Activated naive CD8-positive, alpha-beta T cell treated with anti-CD3 and anti-CD28 coated beads for 36 hours (primary cell): ENCODE results near the gene TNIK. TPM values are rescaled to one million over a fixed set of nuclear protein-coding genes. Genes with fewer than 3 reads are reported as not detected.

Experiments used
- DNase-seq: peaks from one replicate; pipeline ENCODE4 v3.0.0; 2021
- H3K27ac Mint-ChIP-seq: one replicate; pipeline ENCODE4 v1.8.0; 2022; ENCODE audit warnings: mild to moderate bottlenecking, moderate library complexity, mixed read lengths
- H3K27me3 Mint-ChIP-seq: one replicate; pipeline ENCODE4 v1.8.0; 2022; ENCODE audit warnings: mild to moderate bottlenecking, mixed read lengths
- H3K36me3 Mint-ChIP-seq: one replicate; pipeline ENCODE4 v1.8.0; 2021; ENCODE audit warnings: mild to moderate bottlenecking, mixed read lengths
- H3K4me1 Mint-ChIP-seq: one replicate; pipeline ENCODE4 v1.8.0; 2021; ENCODE audit warnings: mixed read lengths
- H3K4me3 Mint-ChIP-seq: one replicate; pipeline ENCODE4 v1.8.0; 2022; ENCODE audit warnings: mild to moderate bottlenecking, moderate library complexity, mixed read lengths
- H3K9me3 Mint-ChIP-seq: one replicate; pipeline ENCODE4 v1.8.0; 2022; ENCODE audit warnings: mixed read lengths
- total RNA-seq, 2 experiments: library from RNA; stranded (reverse); gene quantifications; one replicate each; pipeline ENCODE4 v1.2.3, GENCODE V29; 2021

TNIK gene
- total RNA-seq, 2 experiments from 2014 or later = 21.3 to 24.6 TPM

DNA sequence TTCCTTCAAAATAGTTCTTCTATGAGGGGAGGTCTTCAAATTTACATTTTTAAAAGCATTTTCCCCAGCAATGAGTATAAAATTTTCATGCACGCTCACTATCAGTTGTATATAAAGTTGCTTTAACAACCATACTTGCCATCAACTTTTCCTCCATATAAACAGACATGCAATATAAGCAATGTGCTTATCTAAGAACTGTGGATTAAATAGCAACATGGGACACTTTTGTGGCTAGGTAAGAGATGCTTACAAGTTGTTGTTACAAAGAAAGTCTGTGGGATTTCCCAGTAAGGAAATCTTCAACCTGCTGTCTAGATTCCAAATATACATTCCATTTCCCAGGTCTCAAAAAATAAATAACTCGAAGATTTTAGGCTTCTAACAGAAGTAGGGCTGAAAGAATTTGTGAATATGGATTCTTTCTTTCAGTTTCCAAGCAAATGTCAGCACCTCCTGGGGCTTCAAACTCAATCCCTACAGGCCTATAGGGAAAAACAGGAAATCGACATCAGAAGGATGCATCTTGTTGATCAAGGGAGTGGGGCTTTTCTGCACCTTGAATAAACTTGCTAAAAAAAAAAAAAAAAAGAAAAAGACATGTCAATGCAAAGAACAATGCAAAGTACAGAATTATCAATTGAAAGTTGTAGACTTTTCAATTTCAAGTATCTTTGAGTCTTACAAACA lies 16.1 kb downstream of the TNIK start:
- Mint-ChIP-seq H3K27ac (no peak overlapping the region), H3K36me3 (peaks cover 11% of the 10 kb centered on the region), H3K4me1 (peaks cover 57% of the 10 kb centered on the region), H3K27me3 (no peaks in the 10 kb centered on the region), H3K4me3 (no peak overlapping the region), H3K9me3 (no peaks in the 10 kb centered on the region)
- no peak for DNase-seq

DNA sequence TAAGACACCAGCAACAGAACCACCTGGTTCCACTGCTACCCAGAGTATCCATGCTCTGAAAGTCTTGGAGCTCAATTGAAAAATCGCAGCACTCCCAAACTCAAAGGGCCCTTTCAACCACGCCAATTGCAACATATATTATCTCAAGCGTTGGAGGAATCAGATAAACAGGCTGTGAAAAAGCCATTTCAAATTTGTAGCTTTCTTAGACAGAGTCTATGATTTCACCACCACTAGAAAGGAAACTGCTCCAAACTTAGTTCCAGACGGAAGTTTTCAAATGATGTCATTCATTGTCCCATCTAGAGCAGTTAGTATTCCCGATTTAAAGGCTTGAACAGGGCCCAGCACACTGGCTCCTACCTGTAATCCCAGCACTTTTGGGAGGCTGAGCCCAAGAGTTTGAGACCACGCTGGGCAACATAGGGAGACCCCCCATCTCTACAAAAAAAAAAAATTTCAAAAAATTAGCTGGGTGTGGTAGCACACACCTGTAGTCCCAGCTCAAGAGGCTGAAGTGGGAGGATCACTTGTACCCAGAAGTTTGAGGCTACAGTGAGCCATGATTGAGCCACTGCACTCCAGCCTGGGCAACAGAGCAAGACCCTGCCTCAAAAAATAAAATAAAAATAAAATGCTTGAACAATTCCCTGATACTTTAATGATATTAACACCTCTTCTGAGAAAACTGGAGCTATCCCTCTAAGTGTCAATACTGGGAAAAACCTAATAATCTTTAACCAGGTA lies 16.8 kb downstream of the TNIK start:
- no peak for DNase-seq
- Mint-ChIP-seq H3K27me3 (no peaks in the 10 kb centered on the region), H3K4me3 (no peak overlapping the region), H3K36me3 (peaks cover 8% of the 10 kb centered on the region), H3K9me3 (no peaks in the 10 kb centered on the region), H3K4me1 (peaks cover 62% of the 10 kb centered on the region), H3K27ac (no peak overlapping the region)

DNA sequence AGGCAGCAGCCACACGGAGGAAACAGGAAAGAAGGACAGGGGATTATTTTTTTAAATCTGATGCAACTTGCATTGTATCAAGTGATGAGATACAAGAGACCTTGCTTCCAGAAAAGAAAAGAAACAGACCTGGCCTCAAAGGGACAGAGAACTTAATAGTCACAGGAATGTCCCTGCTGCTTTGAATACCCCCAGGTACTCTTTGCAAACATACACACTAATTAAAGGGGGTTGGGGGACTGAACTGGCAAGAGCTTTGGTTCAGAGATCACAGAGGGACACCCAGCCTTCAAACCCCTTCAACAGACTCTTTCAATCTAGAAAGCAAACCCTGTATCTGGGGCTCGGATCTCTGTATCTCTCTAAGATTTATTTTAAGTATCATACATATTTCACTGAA lies 18.0 kb downstream of the TNIK start:
- peaks cover 8% of the 10 kb centered on the region for H3K36me3 Mint-ChIP-seq
- no peak for DNase-seq
- H3K27ac Mint-ChIP-seq = no peak overlapping the region
- H3K4me3 Mint-ChIP-seq = no peak overlapping the region
- no peaks in the 10 kb centered on the region for H3K9me3 Mint-ChIP-seq
- H3K4me1 Mint-ChIP-seq = peaks cover 68% of the 10 kb centered on the region
- H3K27me3 Mint-ChIP-seq = no peaks in the 10 kb centered on the region

DNA sequence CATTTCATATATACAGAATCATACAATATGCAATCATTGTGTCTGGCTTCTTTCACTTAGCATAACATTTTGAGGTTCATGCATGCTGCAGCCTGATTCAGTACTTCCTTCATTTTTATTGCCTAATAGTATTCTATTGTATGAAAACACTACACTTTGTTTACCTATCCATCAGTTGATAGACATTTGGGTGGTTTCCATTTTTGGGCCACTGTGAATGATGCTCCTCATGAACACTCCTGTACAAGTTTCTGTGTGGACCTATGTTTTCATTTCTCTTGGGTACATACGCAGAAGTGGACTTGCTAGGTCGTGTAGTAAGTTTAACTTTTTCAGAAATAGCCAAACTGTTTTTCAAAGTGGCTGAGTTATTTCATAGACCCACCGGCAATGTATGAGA lies 18.8 kb downstream of the TNIK start:
- Mint-ChIP-seq H3K36me3 (peaks cover 8% of the 10 kb centered on the region), H3K4me3 (no peak overlapping the region), H3K27ac (no peak overlapping the region), H3K9me3 (no peaks in the 10 kb centered on the region), H3K27me3 (no peaks in the 10 kb centered on the region), H3K4me1 (peaks cover 70% of the 10 kb centered on the region)
- DNase-seq = no peak

DNA sequence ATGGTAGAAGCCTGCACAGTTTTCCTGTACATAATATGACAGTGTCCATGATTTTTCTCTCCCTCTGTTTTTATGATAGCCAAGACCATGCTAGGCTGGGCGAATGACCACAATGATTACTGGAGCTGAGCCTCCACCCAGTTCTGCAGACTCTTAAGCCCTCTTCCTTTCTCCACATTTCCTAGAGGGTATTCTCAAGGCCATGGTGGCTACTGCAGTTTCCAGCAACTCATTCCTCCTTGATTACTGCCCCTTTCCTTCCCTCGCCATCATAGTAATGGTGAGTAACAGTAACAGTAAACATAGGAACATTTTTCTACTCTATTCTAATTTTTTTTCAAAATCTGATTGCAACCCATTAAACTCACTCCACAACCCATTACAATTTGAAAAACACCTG lies 20.2 kb downstream of the TNIK start:
- Mint-ChIP-seq H3K36me3 (peaks cover 8% of the 10 kb centered on the region), H3K4me3 (no peak overlapping the region), H3K9me3 (no peaks in the 10 kb centered on the region), H3K27ac (no peak overlapping the region), H3K4me1 (peaks cover 62% of the 10 kb centered on the region), H3K27me3 (no peaks in the 10 kb centered on the region)
- no peak for DNase-seq

DNA sequence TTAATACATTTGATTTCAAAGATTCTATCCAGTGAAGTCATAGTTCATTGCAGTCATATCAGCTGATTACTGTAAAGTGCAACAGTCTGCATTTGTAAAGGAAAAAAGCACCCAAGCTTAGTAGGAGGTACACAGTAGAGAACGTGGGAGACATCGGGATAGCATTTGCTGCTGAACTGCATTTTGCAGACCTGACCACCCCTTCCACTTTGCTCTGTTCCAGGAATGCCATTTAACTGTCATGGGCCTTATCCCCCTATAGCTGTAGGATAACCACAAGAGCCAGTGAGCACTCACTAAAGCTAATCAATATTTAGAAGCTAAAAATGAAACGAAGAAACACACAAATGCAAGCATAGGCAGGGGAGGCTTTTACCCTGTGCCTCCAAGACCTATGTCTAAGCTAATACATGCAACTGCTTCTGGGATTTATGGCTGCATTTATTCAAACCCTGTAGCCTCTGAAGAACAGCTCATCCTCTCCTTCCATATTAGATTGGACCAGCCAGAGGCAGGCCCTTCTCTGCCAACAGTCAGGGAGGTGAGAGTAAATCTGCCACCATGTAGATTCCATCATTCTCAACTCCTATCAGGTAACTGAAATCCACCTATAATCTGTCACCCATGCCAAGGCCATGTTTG lies 23.0 kb downstream of the TNIK start:
- H3K36me3 Mint-ChIP-seq = peaks cover 1% of the 10 kb centered on the region
- H3K4me1 Mint-ChIP-seq = peaks cover 48% of the 10 kb centered on the region
- no peak for DNase-seq
- H3K27me3 Mint-ChIP-seq = no peaks in the 10 kb centered on the region
- no peak overlapping the region for H3K27ac Mint-ChIP-seq
- no peaks in the 10 kb centered on the region for H3K9me3 Mint-ChIP-seq
- no peak overlapping the region for H3K4me3 Mint-ChIP-seq

DNA sequence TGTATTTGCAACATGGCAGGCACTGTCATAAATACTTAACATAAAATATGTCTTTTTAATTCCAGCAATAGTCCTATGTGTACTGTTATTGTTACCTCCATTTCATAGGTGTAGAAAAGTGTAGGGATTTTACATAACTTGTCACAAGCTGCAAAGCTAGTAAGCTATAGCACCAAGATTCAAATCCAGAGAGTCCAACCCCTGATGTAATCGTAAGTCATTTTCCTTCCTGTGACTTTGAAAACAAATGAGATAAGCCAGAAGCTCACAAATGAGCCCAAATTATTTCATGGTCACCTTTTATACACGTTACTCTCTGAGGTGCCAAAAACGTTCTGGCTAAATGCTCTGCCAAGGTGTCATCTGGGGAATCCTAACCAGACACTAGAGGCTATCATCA lies 23.8 kb downstream of the TNIK start:
- Mint-ChIP-seq H3K36me3 (peaks cover 1% of the 10 kb centered on the region), H3K4me1 (peaks cover 46% of the 10 kb centered on the region), H3K9me3 (no peaks in the 10 kb centered on the region), H3K27ac (no peak overlapping the region), H3K4me3 (no peak overlapping the region), H3K27me3 (no peaks in the 10 kb centered on the region)
- DNase-seq = no peak

DNA sequence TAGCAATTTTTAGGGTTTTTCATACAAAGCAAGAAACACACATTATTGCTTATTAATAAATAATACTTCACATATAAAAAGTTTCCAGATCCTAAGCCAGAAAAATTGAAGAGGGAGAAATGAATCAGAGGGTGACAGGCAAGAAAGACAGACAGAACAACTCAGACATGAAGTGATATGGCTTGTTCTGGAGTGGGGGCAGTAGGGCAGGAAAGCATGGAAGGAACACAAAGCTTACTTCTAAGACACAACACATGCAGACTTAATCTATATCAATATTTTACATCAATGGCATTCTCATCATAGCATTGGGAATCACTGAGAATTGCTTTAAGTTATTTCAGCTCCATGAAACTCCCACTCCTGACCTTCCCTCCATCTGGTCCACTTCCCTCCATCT lies 24.4 kb downstream of the TNIK start:
- H3K27ac Mint-ChIP-seq = no peak overlapping the region
- H3K27me3 Mint-ChIP-seq = no peaks in the 10 kb centered on the region
- H3K4me1 Mint-ChIP-seq = peaks cover 44% of the 10 kb centered on the region
- H3K9me3 Mint-ChIP-seq = no peaks in the 10 kb centered on the region
- no peak for DNase-seq
- H3K4me3 Mint-ChIP-seq = no peak overlapping the region
- peaks cover 1% of the 10 kb centered on the region for H3K36me3 Mint-ChIP-seq

DNA sequence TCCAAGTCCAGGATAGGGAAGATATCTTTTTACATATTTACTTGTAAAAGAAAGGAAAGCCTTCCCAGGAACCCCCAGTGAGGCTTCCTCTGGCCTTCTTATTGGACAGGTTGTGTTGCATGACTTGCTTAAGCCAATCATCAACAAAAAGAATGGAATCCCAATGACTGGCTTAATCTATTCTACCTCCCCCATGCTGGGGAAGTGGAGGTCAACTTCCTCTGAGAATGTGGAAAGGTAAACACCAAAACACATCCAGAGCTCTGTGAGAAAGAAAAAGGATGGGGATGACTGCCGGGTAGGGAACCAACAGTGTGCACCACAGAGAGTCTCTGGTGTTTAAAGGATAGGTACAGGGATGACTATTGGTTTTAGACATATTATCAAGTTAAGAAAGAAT lies 25.1 kb downstream of the TNIK start:
- Mint-ChIP-seq H3K36me3 (no peaks in the 10 kb centered on the region), H3K4me1 (peaks cover 39% of the 10 kb centered on the region), H3K9me3 (no peaks in the 10 kb centered on the region), H3K4me3 (no peak overlapping the region), H3K27me3 (no peaks in the 10 kb centered on the region), H3K27ac (no peak overlapping the region)
- DNase-seq = no peak

DNA sequence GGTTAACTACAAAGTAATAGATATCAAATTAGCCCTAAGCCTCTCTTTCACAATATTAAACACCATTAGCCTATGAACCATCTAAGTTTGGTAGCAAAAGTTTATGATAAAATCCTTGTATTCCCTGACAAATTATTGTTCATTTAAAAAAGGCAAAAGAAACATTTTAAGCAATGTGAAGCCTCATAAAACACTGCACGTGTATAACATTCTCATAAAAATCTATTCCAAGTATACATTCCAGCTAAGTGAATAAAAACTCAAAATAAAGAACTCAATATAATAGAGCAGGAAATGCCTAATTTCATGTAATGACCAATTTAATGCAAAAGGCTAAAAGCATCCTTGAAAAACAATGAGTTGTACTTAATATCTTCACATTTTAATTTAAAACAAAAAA lies 27.7 kb downstream of the TNIK start:
- no peak overlapping the region for H3K27ac Mint-ChIP-seq
- no peak overlapping the region for H3K4me3 Mint-ChIP-seq
- no peak for DNase-seq
- no peaks in the 10 kb centered on the region for H3K9me3 Mint-ChIP-seq
- H3K27me3 Mint-ChIP-seq = no peaks in the 10 kb centered on the region
- peaks cover 23% of the 10 kb centered on the region for H3K4me1 Mint-ChIP-seq
- no peaks in the 10 kb centered on the region for H3K36me3 Mint-ChIP-seq

DNA sequence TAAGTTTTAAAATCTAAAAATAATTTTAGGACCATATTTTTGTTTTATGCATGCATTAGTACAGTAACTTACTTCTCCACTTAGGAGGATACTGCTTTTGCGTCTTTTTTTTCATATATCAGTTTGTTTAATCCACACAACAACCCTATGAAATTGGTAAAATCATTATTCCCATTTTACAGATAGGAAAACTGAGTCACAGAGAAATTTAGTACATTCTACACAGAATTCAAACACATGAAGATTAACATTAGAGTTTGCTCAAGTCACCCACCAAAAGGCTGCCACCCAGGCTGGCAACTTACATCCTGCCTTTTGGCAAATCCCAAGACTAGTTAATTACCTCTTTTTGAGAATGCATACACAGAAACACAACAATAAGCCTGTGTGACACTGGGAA lies 28.7 kb downstream of the TNIK start:
- Mint-ChIP-seq H3K4me1 (peaks cover 14% of the 10 kb centered on the region), H3K27me3 (no peaks in the 10 kb centered on the region), H3K9me3 (peaks cover 2% of the 10 kb centered on the region), H3K27ac (no peak overlapping the region), H3K4me3 (no peak overlapping the region), H3K36me3 (peaks cover 1% of the 10 kb centered on the region)
- no peak for DNase-seq

DNA sequence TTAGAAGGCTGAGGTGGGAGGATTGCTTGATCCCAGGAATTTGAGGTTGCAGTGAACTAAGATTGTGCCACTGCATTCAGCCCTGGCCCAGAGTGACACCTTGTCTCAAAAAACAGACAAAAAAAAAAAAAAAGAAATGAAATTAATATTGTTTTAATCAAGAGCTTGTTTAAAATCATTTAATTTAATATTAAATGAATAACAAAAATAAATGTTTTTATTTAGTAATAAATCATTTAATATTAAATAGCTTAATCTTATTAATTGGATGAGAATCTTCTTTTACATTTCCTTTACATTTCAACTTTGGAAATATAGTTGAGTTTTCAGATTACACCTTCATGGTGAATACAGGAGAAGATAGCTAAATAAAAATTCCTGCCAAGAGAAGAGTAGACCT lies 29.7 kb downstream of the TNIK start:
- H3K4me3 Mint-ChIP-seq = no peak overlapping the region
- H3K4me1 Mint-ChIP-seq = peaks cover 9% of the 10 kb centered on the region
- H3K9me3 Mint-ChIP-seq = peaks cover 3% of the 10 kb centered on the region
- H3K27ac Mint-ChIP-seq = no peak overlapping the region
- no peak for DNase-seq
- H3K27me3 Mint-ChIP-seq = no peaks in the 10 kb centered on the region
- peaks cover 3% of the 10 kb centered on the region for H3K36me3 Mint-ChIP-seq

DNA sequence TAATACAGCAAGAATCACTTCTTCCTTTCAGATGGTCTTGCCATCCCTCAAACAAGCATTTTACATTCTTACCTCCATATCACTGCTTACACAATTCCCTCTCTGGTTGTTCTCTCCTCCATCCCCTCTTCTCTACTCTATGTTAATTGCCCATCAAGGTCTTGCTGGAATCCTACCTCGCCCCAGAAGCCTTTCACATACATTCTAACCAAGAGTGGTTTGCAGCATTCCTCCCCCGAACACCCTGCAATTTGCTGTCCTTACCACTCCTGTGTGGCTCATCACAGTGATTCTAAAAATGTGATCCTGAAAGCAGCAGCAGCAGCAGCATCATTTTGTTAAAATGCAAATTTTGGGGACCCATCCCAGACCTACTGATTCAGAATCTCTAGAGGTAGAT lies 30.6 kb downstream of the TNIK start:
- Mint-ChIP-seq H3K4me1 (peaks cover 8% of the 10 kb centered on the region), H3K9me3 (peaks cover 3% of the 10 kb centered on the region), H3K4me3 (no peak overlapping the region), H3K27ac (no peak overlapping the region), H3K27me3 (no peaks in the 10 kb centered on the region), H3K36me3 (peaks cover 3% of the 10 kb centered on the region)
- no peak for DNase-seq

DNA sequence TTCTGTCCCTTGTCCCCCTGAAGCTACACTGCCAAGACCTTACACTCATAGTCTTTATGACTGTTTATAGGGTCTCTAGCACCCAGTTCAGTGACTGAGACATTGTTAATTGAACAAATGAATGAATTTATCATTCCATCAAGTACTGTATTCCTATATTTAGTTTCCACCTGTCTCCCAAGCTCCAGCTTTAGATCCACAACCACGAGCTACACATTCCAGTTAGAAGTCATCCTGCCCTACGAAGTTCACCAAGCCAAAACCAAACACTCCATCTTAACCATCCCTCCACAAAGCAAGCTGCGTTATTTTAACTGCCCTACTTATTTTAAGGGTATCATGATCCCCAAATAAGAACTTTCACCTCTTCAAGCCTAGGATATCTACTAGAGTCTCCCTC lies 31.3 kb downstream of the TNIK start:
- no peaks in the 10 kb centered on the region for H3K27me3 Mint-ChIP-seq
- H3K9me3 Mint-ChIP-seq = peaks cover 5% of the 10 kb centered on the region
- H3K4me3 Mint-ChIP-seq = no peak overlapping the region
- peaks cover 9% of the 10 kb centered on the region for H3K36me3 Mint-ChIP-seq
- no peak for DNase-seq
- H3K4me1 Mint-ChIP-seq = peaks cover 8% of the 10 kb centered on the region
- H3K27ac Mint-ChIP-seq = no peak overlapping the region

DNA sequence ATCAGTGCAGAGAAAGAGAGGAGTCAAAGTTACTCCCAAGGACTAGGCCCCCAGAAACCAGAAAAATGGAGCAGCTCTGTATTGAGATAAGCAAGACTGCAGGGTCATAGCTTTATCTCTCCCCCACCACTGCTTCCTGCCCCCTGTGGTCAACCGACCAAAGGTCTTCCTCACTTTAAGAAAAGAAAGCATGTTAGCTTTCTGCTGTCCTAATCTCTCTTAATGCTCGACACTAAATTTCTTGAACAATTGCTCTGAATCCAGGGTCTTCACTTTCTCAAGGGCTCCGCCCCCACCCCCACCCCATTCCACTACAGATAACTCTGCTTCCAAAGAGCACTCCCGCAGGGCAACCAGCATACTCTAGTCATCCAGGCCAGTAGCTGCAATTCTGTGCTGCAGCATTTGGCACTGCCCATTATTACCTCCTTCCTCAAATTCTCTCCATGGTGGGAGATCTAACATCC lies 31.9 kb downstream of the TNIK start:
- Mint-ChIP-seq H3K27me3 (no peaks in the 10 kb centered on the region), H3K27ac (no peak overlapping the region), H3K9me3 (peaks cover 5% of the 10 kb centered on the region), H3K36me3 (peaks cover 9% of the 10 kb centered on the region), H3K4me1 (peaks cover 7% of the 10 kb centered on the region), H3K4me3 (no peak overlapping the region)
- DNase-seq = no peak
